ENCODE results near the gene OR5AU1. TPM values are rescaled to one million over a fixed set of nuclear protein-coding genes. Genes with fewer than 3 reads are reported as not detected.
"Not testable (repeated sequence)": the region's sequence is repeated elsewhere in the genome, so short reads cannot be mapped to it uniquely, and the experiment has no call there.

OR5AU1 gene
- polyA plus RNA-seq, 3 donors, result not detected

- H3K27ac ChIP-seq (ENCODE audit: low read depth, low read length), result no peak overlapping the region
- WGBS, 3 donors, result 34 to 52% (median 40%) methylated on average over 5 of the region's 5 CpGs
These were observed 29.6 kb upstream of the OR5AU1 start for GRCh38 chr14:21185491-21185890.

- no peak overlapping the region for H3K27ac ChIP-seq (ENCODE audit: low read depth, low read length)
- WGBS, 3 donors, result 42 to 78% (median 64%) methylated on average over 1 of the region's 1 CpG
These were observed 28.4 kb upstream of the OR5AU1 start for GRCh38 chr14:21184254-21184653.

GRCh38 chr14:21182166-21182565 lies 26.3 kb upstream of the OR5AU1 start:
- no peak overlapping the region for H3K27ac ChIP-seq (ENCODE audit: low read depth, low read length)
- 67 to 75% (median 74%) methylated on average over 2 of the region's 2 CpGs for WGBS, 3 donors

GRCh38 chr14:21171128-21171527 lies 15.3 kb upstream of the OR5AU1 start:
- H3K27ac ChIP-seq (ENCODE audit: low read depth, low read length), result no peak overlapping the region
- 67 to 74% (median 68%) methylated on average over 2 of the region's 2 CpGs for WGBS, 3 donors

GRCh38 chr14:21169573-21169972 lies 13.7 kb upstream of the OR5AU1 start:
- no peak overlapping the region for H3K27ac ChIP-seq (ENCODE audit: low read depth, low read length)
- WGBS, 3 donors, result 76 to 87% (median 82%) methylated on average over 4 of the region's 4 CpGs

- H3K27ac ChIP-seq (ENCODE audit: low read depth, low read length), result no peak overlapping the region
- 84 to 91% (median 86%) methylated on average over 8 of the region's 8 CpGs for WGBS, 3 donors
These were observed 12.2 kb upstream of the OR5AU1 start for GRCh38 chr14:21168055-21168454.

GRCh38 chr14:21165670-21166069 lies 9.8 kb upstream of the OR5AU1 start:
- 42 to 62% (median 58%) methylated on average over 1 of the region's 1 CpG for WGBS, 3 donors
- not testable (repeated sequence) for H3K27ac ChIP-seq (ENCODE audit: low read depth, low read length)

- not testable (repeated sequence) for H3K27ac ChIP-seq (ENCODE audit: low read depth, low read length)
- 53 to 58% (median 57%) methylated on average over 7 of the region's 7 CpGs for WGBS, 3 donors
These were observed 9.2 kb upstream of the OR5AU1 start for GRCh38 chr14:21165002-21165605.

- 60 to 63% (median 60%) methylated on average over 4 of the region's 4 CpGs for WGBS, 3 donors
- H3K27ac ChIP-seq (ENCODE audit: low read depth, low read length), result no peak overlapping the region
These were observed 8.0 kb upstream of the OR5AU1 start for GRCh38 chr14:21163871-21164291.

- WGBS, 3 donors, result 74 to 82% (median 76%) methylated on average over 5 of the region's 5 CpGs
These were observed 6.2 kb upstream of the OR5AU1 start for GRCh38 chr14:21162081-21162480.

GRCh38 chr14:21160061-21160610 lies 4.3 kb upstream of the OR5AU1 start:
- H3K27ac ChIP-seq (ENCODE audit: low read depth, low read length), result no peak overlapping the region
- 70 to 71% (median 71%) methylated on average over 4 of the region's 4 CpGs for WGBS, 3 donors

More at GRCh38 chr14:21162081-21162480, 6.2 kb upstream of the OR5AU1 start:
- H3K27ac ChIP-seq (ENCODE audit: low read depth, low read length), result no peak overlapping the region

- 18 to 47% (median 34%) methylated on average over 1 of the region's 1 CpG for WGBS, 3 donors
- H3K27ac ChIP-seq (ENCODE audit: low read depth, low read length), result not testable (repeated sequence)
These were observed 2.3 kb upstream of the OR5AU1 start for GRCh38 chr14:21158175-21158574.

GRCh38 chr14:21149641-21150367 lies 6.1 kb downstream of the OR5AU1 start:
- 90 to 93% (median 90%) methylated on average over 4 of the region's 4 CpGs for WGBS, 3 donors
- H3K27ac ChIP-seq (ENCODE audit: low read depth, low read length), result no peak overlapping the region

- H3K27ac ChIP-seq (ENCODE audit: low read depth, low read length), result no peak overlapping the region
These were observed 10.4 kb downstream of the OR5AU1 start for GRCh38 chr14:21145437-21145836.

- 86 to 91% (median 88%) methylated on average over 1 of the region's 1 CpG for WGBS, 3 donors
- no peak overlapping the region for H3K27ac ChIP-seq (ENCODE audit: low read depth, low read length)
These were observed 13.5 kb downstream of the OR5AU1 start for GRCh38 chr14:21142357-21142756.

- H3K27ac ChIP-seq (ENCODE audit: low read depth, low read length), result no peak overlapping the region
- 11 to 17% (median 15%) methylated on average over 1 of the region's 1 CpG for WGBS, 3 donors
These were observed 19.8 kb downstream of the OR5AU1 start for GRCh38 chr14:21136024-21136423.

GRCh38 chr14:21133901-21134300 lies 22.0 kb downstream of the OR5AU1 start:
- WGBS, 3 donors, result 45 to 51% (median 48%) methylated on average over 1 of the region's 1 CpG

GRCh38 chr14:21123429-21123828 lies 32.4 kb downstream of the OR5AU1 start:
- no peak overlapping the region for H3K27ac ChIP-seq (ENCODE audit: low read depth, low read length)
- 63 to 93% (median 82%) methylated on average over 1 of the region's 1 CpG for WGBS, 3 donors

More at GRCh38 chr14:21133901-21134300, 22.0 kb downstream of the OR5AU1 start:
- no peak overlapping the region for H3K27ac ChIP-seq (ENCODE audit: low read depth, low read length)

GRCh38 chr14:21121122-21121521 lies 34.7 kb downstream of the OR5AU1 start:
- H3K27ac ChIP-seq (ENCODE audit: low read depth, low read length), result no peak overlapping the region
- 48 to 62% (median 58%) methylated on average over 1 of the region's 1 CpG for WGBS, 3 donors

GRCh38 chr14:21120686-21121085 lies 35.2 kb downstream of the OR5AU1 start:
- 42 to 73% (median 55%) methylated on average over 6 of the region's 6 CpGs for WGBS, 3 donors
- H3K27ac ChIP-seq (ENCODE audit: low read depth, low read length), result no peak overlapping the region
